Glutamatergic neuron (in vitro differentiated cells): Measurements from ENCODE around the gene POLN. TPM values are rescaled to one million over a fixed set of nuclear protein-coding genes. Genes with fewer than 3 reads are reported as not detected.
"Not testable (repeated sequence)": the region's sequence is repeated elsewhere in the genome, so short reads cannot be mapped to it uniquely, and the experiment has no call there.

ENCODE experiments used
- DNase-seq: peaks from one replicate; pipeline ENCODE4 v3.0.0; 2022
- H3K27ac Mint-ChIP-seq: one replicate; pipeline ENCODE4 v1.8.0; 2020; ENCODE audit warnings: mild to moderate bottlenecking, mixed read lengths, inconsistent platforms; ENCODE audit not compliant: unreplicated experiment
- H3K27me3 Mint-ChIP-seq: one replicate; pipeline ENCODE4 v1.8.0; 2020; ENCODE audit warnings: mild to moderate bottlenecking, moderate library complexity, mixed read lengths, inconsistent platforms; ENCODE audit not compliant: unreplicated experiment
- H3K36me3 Mint-ChIP-seq: one replicate; pipeline ENCODE4 v1.8.0; 2020; ENCODE audit warnings: mild to moderate bottlenecking, mixed read lengths, inconsistent platforms; ENCODE audit not compliant: unreplicated experiment
- H3K4me1 Mint-ChIP-seq: one replicate; pipeline ENCODE4 v1.8.0; 2020; ENCODE audit warnings: mild to moderate bottlenecking, low read depth, mixed read lengths, inconsistent platforms; ENCODE audit not compliant: unreplicated experiment
- H3K4me3 Mint-ChIP-seq: one replicate; pipeline ENCODE4 v1.8.0; 2020; ENCODE audit warnings: mild to moderate bottlenecking, mixed read lengths, inconsistent platforms; ENCODE audit not compliant: unreplicated experiment
- H3K9me3 Mint-ChIP-seq: one replicate; pipeline ENCODE4 v1.8.0; 2020; ENCODE audit warnings: mild to moderate bottlenecking, moderate library complexity, mixed read lengths, inconsistent platforms; ENCODE audit not compliant: unreplicated experiment
- CTCF ChIP-seq: fragments of 200-600 bp; sonication (generic); IDR thresholded peaks from one replicate; pipeline ENCODE4 v1.5.0; 2021; ENCODE audit not compliant: partially characterized antibody, unreplicated experiment
- total RNA-seq: library from RNA; stranded (reverse); fragmentation: NEBNext Ultra II Directional; extraction: Animal tissue kit (Norgen Biotek cat#: 25700); gene quantifications from one replicate; pipeline ENCODE4 v1.2.1, GENCODE V29; 2021; ENCODE audit not compliant: unreplicated experiment

Gene POLN
- total RNA-seq, 1 donor from 2014 or later: 6.8 TPM

- Mint-ChIP-seq H3K27ac (no peak overlapping the region), H3K36me3 (peaks cover 6% of the 10 kb centered on the region), H3K4me3 (no peak overlapping the region), H3K27me3 (peaks cover 3% of the 10 kb centered on the region), H3K4me1 (no peaks in the 10 kb centered on the region), H3K9me3 (no peaks in the 10 kb centered on the region)
- TF ChIP-seq CTCF: no peak
- no peak for DNase-seq
Observed at GRCh38 chr4:2168469-2169319, 73.2 kb downstream of the POLN start.

GRCh38 chr4:2166253-2166652 is 75.7 kb downstream of the POLN start:
- Mint-ChIP-seq H3K27ac (no peak overlapping the region), H3K9me3 (no peaks in the 10 kb centered on the region), H3K4me3 (no peak overlapping the region), H3K4me1 (no peaks in the 10 kb centered on the region), H3K27me3 (peaks cover 3% of the 10 kb centered on the region), H3K36me3 (peaks cover 12% of the 10 kb centered on the region)
- no peak for TF ChIP-seq CTCF
- DNase-seq: no peak

GRCh38 chr4:2165391-2165790 is 76.5 kb downstream of the POLN start:
- Mint-ChIP-seq H3K4me3 (no peak overlapping the region), H3K4me1 (no peaks in the 10 kb centered on the region), H3K9me3 (no peaks in the 10 kb centered on the region), H3K27me3 (peaks cover 3% of the 10 kb centered on the region), H3K36me3 (peaks cover 12% of the 10 kb centered on the region), H3K27ac (no peak overlapping the region)
- no peak for TF ChIP-seq CTCF
- no peak for DNase-seq

GRCh38 chr4:2163311-2163821 is 78.6 kb downstream of the POLN start:
- no peak for DNase-seq
- H3K9me3 Mint-ChIP-seq: no peaks in the 10 kb centered on the region
- no peak for TF ChIP-seq CTCF
- no peak overlapping the region for H3K27ac Mint-ChIP-seq
- H3K27me3 Mint-ChIP-seq: peaks cover 5% of the 10 kb centered on the region
- no peak overlapping the region for H3K4me3 Mint-ChIP-seq
- no peaks in the 10 kb centered on the region for H3K4me1 Mint-ChIP-seq
- peaks cover 6% of the 10 kb centered on the region for H3K36me3 Mint-ChIP-seq

GRCh38 chr4:2161092-2161703 is 80.7 kb downstream of the POLN start:
- not testable (repeated sequence) for H3K27ac Mint-ChIP-seq, H3K4me1 Mint-ChIP-seq, H3K9me3 Mint-ChIP-seq, H3K36me3 Mint-ChIP-seq, DNase-seq, H3K27me3 Mint-ChIP-seq, H3K4me3 Mint-ChIP-seq
